Left ventricle myocardium superior (tissue), 1 donor: Measurements from ENCODE around the gene GRAMD2B. TPM values are rescaled to one million over a fixed set of nuclear protein-coding genes. Genes with fewer than 3 reads are reported as not detected.
A peak's percentile ranks its signal among the peaks of the same experiment; 100 is the strongest.

Source experiments
- ATAC-seq: fragments of 200-7000 bp; cut with Tn5 transposase; one replicate; pipeline ENCODE4 v1.9.1; 2020; ENCODE audit warnings: mild to moderate bottlenecking, moderate library complexity
- DNase-seq: peaks from one replicate; pipeline ENCODE4 v3.0.0-alpha.2; 2020
- intact Hi-C: fragments of 100-400 bp; cut with micrococcal nuclease; formaldehyde crosslinking; loops from one replicate; pipeline ENCODE4 v1.11.0; 2022
- total RNA-seq: library from RNA; stranded (reverse); fragmentation: NEBNext Ultra II Directional; extraction: Animal tissue kit (Norgen Biotek cat#: 25700); gene quantifications from one replicate; pipeline ENCODE4 v1.2.1, GENCODE V29; 2021
- donor health status: DM: no; HTN: yes; CAD: no; lungs with severe emphysema.

GRAMD2B gene
- total RNA-seq, 1 donor from 2014 or later = 35.2 TPM

GRCh38 chr5:126444137-126444536 is 20.9 kb downstream of the GRAMD2B start:
- DNase-seq (no peak), ATAC-seq (no peak)
- intact Hi-C loops = no loop called here

GRCh38 chr5:126445502-126446174 is 22.4 kb downstream of the GRAMD2B start:
- intact Hi-C loops = no loop called here
- ATAC-seq (no peak), DNase-seq (no peak)

DNA sequence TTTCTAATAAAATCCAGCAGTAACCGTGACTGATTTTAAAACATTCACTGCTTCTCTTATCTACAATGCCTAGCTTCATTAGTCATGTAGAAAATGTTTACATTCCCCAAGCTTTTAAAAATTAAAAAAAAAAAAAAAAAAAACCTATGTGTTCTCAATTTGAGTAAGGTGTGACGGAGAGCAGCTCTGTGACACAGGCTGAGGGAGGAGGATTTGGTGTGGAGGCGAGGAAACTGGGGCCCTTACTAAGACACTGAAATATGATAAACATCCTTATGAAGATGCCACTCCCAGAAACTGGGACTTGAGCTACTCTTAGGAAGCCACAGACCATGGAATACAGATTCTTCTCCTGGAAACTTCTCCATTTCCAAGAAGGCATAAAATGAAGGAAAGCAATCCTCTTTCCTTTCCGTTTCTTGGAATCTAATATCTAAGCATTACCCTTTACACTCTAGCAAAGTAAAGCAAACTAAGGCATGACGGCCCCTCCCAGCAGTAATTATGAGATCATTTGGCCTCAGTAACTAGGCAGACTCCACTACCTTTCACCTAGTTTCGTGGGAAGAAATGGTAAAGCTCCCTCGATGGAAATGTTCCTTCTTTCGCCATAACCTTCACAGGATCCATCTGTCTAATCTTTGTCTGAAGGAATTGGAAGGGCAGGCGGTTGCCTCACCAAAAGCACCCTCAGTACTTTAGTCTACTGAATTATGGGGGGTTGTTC is 23.5 kb downstream of the GRAMD2B start:
- intact Hi-C loops = no loop called here
- DNase-seq (no peak), ATAC-seq (no peak)

DNA sequence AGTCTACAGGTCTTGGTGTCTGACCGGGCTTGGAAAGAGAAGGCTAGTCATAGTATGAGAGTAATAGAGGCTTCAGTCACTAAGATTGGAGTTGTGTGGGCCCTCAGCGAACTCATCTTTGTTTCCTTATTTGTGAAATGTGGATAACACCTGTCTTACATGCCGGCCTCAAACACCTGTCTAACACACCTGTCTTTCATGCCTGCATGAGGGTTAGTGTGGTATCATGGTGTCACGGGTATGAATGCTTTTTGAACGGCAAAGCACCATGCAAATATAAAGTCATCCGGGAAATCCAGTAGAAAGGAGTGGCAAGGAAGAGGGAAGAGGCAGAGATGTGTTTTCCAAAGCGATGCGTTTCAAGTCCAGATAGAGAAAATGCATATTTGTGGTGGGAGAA is 25.5 kb downstream of the GRAMD2B start:
- DNase-seq = no peak
- intact Hi-C loops = no loop called here
- ATAC-seq = no peak

GRCh38 chr5:126449751-126450271 is 26.6 kb downstream of the GRAMD2B start:
- ATAC-seq = peak; percentile 57
- intact Hi-C loops = no loop called here
- no peak for DNase-seq

GRCh38 chr5:126450346-126450745 is 27.1 kb downstream of the GRAMD2B start:
- DNase-seq (no peak), ATAC-seq (no peak)
- intact Hi-C loops = no loop called here

- ATAC-seq = no peak
- intact Hi-C loops = no loop called here
- DNase-seq = no peak
Measured at GRCh38 chr5:126450907-126451306, 27.7 kb downstream of the GRAMD2B start.

- intact Hi-C loops = no loop called here
- DNase-seq = no peak
- ATAC-seq = no peak
Measured at GRCh38 chr5:126452477-126452876, 29.3 kb downstream of the GRAMD2B start.

DNA sequence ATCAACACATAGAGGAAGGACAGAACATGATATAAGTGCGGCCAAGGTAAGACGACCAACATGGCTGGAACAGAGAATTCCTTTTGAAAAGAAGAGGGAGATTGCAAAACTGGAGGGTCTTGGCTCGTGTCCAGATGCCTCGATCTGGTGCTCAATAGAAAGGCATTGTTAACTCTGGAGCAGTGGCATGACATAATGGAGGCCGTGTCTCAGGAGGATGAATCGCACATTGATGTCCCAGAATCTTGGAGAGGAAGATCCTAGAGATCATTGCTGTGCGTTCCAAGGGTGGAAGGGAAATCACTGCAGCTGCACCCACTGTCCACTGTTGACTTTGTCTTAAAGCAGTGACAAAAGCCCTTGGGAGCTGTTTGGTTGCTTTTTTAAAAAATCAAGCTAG is 30.9 kb downstream of the GRAMD2B start:
- intact Hi-C loops = no loop called here
- peak; percentile 55 for DNase-seq
- ATAC-seq = peak; percentile 76

DNA sequence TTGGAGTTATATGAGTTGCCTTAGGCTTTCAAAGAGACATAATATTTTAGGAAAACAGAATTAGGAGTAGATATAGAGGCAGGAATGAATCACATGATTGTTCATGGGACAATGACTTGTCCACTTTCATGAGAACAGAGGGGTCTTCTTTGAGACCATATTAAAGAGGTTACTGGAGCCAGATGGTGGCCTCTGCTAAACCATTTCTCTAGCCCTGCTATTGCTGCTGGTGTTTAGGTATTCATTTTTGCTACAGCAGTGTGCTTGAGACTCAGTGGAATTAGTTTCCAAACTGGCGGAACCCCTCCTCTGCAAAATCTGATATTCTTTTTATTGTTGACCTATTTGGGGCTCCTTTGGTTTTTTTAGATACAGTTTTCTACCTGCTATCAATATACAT is 31.3 kb downstream of the GRAMD2B start:
- DNase-seq (no peak), ATAC-seq (no peak)
- intact Hi-C loops = no loop called here

- ATAC-seq (no peak), DNase-seq (no peak)
- intact Hi-C loops = no loop called here
Measured at GRCh38 chr5:126455264-126455663, 32.1 kb downstream of the GRAMD2B start.

DNA sequence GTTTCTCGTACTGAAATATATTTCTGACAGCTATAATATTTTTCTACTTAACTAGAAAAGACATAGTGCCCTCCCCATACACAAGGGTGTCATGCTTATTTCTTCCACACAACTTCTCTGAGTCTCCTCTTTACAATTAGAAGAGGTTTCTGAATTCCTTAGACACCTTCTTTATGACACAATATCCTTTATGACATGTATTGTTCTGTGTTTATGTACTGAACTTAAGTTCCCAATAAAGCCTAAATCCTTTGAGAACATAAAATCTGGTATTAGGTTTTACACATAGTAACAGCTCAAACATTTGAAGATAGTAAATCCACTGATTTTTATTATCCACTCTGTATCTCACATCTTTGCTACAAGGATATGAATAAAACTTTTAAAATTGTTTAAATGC is 32.5 kb downstream of the GRAMD2B start:
- ATAC-seq (no peak), DNase-seq (no peak)
- intact Hi-C loops = no loop called here

DNA sequence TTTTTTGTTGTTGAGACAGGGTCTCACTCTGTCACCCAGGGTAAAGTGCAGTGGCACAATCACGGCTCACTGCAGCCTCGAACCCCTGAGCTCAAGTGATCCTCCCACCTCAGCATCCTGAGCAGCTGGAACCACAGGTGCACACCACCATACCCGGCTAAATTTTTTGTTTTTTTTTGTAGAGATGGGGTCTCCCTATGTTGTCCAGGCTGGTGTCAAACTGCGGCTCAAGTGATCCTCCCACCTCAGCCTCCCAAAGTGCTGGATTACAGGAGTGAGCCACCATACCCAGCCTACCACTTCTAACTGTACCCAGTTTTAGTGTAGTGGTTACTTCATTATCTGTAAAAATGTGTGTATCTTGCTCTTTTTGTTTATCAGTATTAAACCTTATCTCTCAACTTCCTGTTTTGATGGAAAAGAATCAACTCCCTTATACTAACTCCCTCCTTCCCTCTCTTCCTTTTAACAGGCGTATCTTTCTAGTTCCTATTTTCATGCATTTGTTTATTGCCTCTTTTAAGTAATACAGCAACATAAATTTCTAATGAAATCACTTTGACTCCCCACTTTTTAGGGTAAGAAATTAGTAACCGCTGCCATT is 33.1 kb downstream of the GRAMD2B start:
- intact Hi-C loops = no loop called here
- ATAC-seq (no peak), DNase-seq (no peak)

- no peak for ATAC-seq
- intact Hi-C loops = no loop called here
Measured at GRCh38 chr5:126460459-126460858, 37.2 kb downstream of the GRAMD2B start.

DNA sequence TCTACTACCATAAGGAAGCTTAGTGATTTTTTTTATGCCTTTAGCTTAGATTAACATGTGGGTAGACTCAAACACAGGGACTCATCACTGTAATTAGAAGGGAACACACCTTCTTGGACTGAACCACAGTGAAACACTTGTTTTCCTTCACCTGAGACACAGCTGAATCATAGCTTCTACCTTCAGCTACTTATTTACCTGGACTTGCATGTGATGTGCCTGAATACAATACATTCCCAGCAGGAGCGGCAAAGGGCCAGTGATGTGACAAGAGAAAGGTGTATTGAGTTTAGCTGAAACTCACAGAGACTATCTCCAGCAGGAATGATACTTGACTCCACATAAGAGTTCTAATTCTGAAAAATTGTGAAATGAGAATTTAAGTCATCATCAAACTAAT is 37.8 kb downstream of the GRAMD2B start:
- ATAC-seq = no peak
- intact Hi-C loops = no loop called here
- DNase-seq = no peak

More at GRCh38 chr5:126460459-126460858, 37.2 kb downstream of the GRAMD2B start:
- no peak for DNase-seq

GRCh38 chr5:126461838-126462237 is 38.6 kb downstream of the GRAMD2B start:
- DNase-seq = no peak
- ATAC-seq = no peak
- intact Hi-C loops = no loop called here

GRCh38 chr5:126462239-126463014 is 39.2 kb downstream of the GRAMD2B start:
- intact Hi-C loops = no loop called here
- ATAC-seq (peak; percentile 38), DNase-seq (no peak)

DNA sequence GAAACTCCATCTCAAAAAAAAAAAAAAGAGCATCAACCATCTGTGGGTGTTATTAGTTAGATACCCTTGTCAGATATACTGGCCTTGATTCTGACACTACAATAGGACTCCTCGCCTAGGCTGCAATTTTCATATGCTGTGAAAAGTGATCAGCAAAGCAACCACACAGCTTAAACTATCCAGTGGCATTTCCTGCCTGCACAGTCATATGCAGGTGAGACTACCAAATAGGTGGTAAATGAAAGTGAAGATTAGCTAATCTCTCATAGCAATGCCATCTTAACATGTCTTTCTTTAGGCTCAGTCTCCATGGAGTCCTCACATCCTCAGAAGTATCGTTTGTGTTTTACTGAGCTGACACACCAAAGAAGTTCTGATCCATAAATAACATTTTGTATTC is 40.8 kb downstream of the GRAMD2B start:
- no peak for DNase-seq
- no peak for ATAC-seq
- intact Hi-C loops = no loop called here

- ATAC-seq = no peak
- intact Hi-C loops = no loop called here
- DNase-seq = no peak
Measured at GRCh38 chr5:126464959-126465358, 41.8 kb downstream of the GRAMD2B start.

DNA sequence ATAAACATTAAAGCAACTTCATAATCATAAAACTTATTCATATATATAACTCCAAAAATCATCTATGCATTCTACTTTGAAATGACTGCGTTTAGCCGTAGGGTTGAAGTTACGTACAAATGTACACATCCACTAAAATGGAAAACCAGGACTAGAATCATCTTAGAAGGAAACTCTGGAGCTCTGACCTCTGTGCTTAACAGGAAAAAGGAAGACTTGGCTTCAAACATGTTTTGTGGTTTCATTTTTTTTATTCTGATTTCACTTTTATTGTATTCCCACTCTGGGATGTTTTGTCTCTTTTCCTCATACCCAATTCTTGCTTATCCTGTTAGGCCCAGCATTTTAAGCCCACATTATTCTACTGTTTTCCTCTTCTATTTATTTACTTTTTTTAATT is 44.9 kb downstream of the GRAMD2B start:
- intact Hi-C loops = no loop called here
- ATAC-seq = no peak
- no peak for DNase-seq
